Testis (tissue), 3 donors: ENCODE results near the gene HBG2. TPM values are rescaled to one million over a fixed set of nuclear protein-coding genes. Genes with fewer than 3 reads are reported as not detected.

Experiments
- DNase-seq: peaks from one replicate; pipeline ENCODE4 v3.0.0-alpha.2; 2019
- H3K27ac ChIP-seq, 2 donors: fragments of 200-600 bp; sonication (generic); one replicate each; pipeline ENCODE4 v1.5.1; 2019
- H3K27me3 ChIP-seq: fragments of 200-600 bp; sonication (generic); one replicate; pipeline ENCODE4 v1.5.1; 2019
- H3K36me3 ChIP-seq: fragments of 200-600 bp; sonication (generic); one replicate; pipeline ENCODE4 v1.5.1; 2017; ENCODE audit warnings: low read depth; ENCODE audit errors: missing control alignments
- H3K4me1 ChIP-seq: fragments of 200-600 bp; sonication (generic); one replicate; pipeline ENCODE4 v1.5.1; 2019
- H3K4me3 ChIP-seq, 2 donors: fragments of 200-600 bp; sonication (generic); one replicate each; pipeline ENCODE4 v1.5.1; 2017 to 2019
- H3K9me3 ChIP-seq: fragments of 200-600 bp; sonication (generic); one replicate; pipeline ENCODE4 v1.5.1; 2017
- CTCF ChIP-seq, 3 experiments: fragments of 450-650 bp in 2 of 3; fragments of 200-600 bp in 1 of 3; sonication (generic) in 1 of 3; IDR thresholded peaks; one replicate each; pipeline ENCODE4 v1.5.1; 2016 to 2019; ENCODE audit warnings: antibody characterized with exemption in 3 of 3, mild to moderate bottlenecking in 2 of 3, moderate library complexity in 1 of 3
- POLR2A ChIP-seq: fragments of 450-650 bp; IDR thresholded peaks from one replicate; pipeline ENCODE4 v1.6.1; 2017; ENCODE audit warnings: antibody characterized with exemption, mild to moderate bottlenecking, moderate library complexity
- WGBS, 2 donors: methylation state at CpG; one replicate each; pipeline ENCODE4 v1.1.5; 2018; 5-methylcytosine and 5-hydroxymethylcytosine counted together
- intact Hi-C: fragments of 100-400 bp; cut with DNase I; formaldehyde crosslinking; loops from one replicate; pipeline ENCODE4 v1.15.1; 2023; ENCODE audit warnings: low total_unique reads
- polyA plus RNA-seq: library from polyadenylated mRNA; stranded (reverse); fragments of 350-450 nt; fragmentation: Illumina TruSeq; extraction: RNeasy Lipid Tissue Mini Kit (QIAGEN cat#74804); gene quantifications from one replicate; pipeline ENCODE4 v1.2.3, GENCODE V29; 2014; ENCODE audit warnings: low read depth, low replicate concordance; ENCODE audit not compliant: insufficient read depth
- total RNA-seq, 2 donors: library from RNA; depleted of rRNA; stranded (reverse); fragments of >200 nt; gene quantifications; one replicate each; pipeline ENCODE4 v1.2.3, GENCODE V29; 2016

Gene HBG2
- total and polyA plus RNA-seq, 3 donors from 2014 or later = not detected

GRCh38 chr11:5224538-5225479 is 29.8 kb downstream of the HBG2 start:
- intact Hi-C loops = no loop called here
- no peak overlapping the region for H3K4me3 ChIP-seq
- no peak for DNase-seq

GRCh38 chr11:5223686-5224085 is 30.9 kb downstream of the HBG2 start:
- Histone ChIP-seq H3K36me3 (no peaks in the 10 kb centered on the region), H3K9me3 (no peaks in the 10 kb centered on the region), H3K27me3 (no peaks in the 10 kb centered on the region), H3K4me1 (no peaks in the 10 kb centered on the region), H3K4me3 (no peak overlapping the region), H3K27ac (no peak overlapping the region)
- intact Hi-C loops = no loop called here
- no peak for DNase-seq
- WGBS, 2 donors = 72 to 83% methylated on average over 1 of the region's 1 CpG
- TF ChIP-seq POLR2A (no peak), CTCF (IDR thresholded peaks at IDR 0.05) (no peak)

More at GRCh38 chr11:5224538-5225479, 29.8 kb downstream of the HBG2 start:
- Histone ChIP-seq H3K4me1 (no peaks in the 10 kb centered on the region), H3K9me3 (no peaks in the 10 kb centered on the region), H3K27ac (no peak overlapping the region), H3K27me3 (no peaks in the 10 kb centered on the region), H3K36me3 (no peaks in the 10 kb centered on the region)
- 76 to 87% methylated on average over 6 of the region's 6 CpGs for WGBS, 2 donors
- no peak for TF ChIP-seq CTCF (IDR thresholded peaks at IDR 0.05)
- no peak for TF ChIP-seq POLR2A

- Histone ChIP-seq H3K27me3 (no peaks in the 10 kb centered on the region), H3K36me3 (no peaks in the 10 kb centered on the region), H3K9me3 (no peaks in the 10 kb centered on the region), H3K4me1 (no peaks in the 10 kb centered on the region), H3K4me3 (no peak overlapping the region), H3K27ac (no peak overlapping the region)
- DNase-seq = no peak
- TF ChIP-seq POLR2A (no peak), CTCF (IDR thresholded peaks at IDR 0.05) (no peak)
- intact Hi-C loops = no loop called here
- 94% methylated on average over 6 of the region's 6 CpGs for WGBS, 2 donors
These were observed 31.4 kb downstream of the HBG2 start for GRCh38 chr11:5223146-5223545.

GRCh38 chr11:5210376-5210885 is 44.1 kb downstream of the HBG2 start:
- H3K36me3 ChIP-seq = no peaks in the 10 kb centered on the region
- no peak overlapping the region for H3K4me3 ChIP-seq
- H3K27me3 ChIP-seq = no peaks in the 10 kb centered on the region
- no peak for TF ChIP-seq POLR2A
- no peak for TF ChIP-seq CTCF (IDR thresholded peaks at IDR 0.05)
- DNase-seq = no peak
- H3K27ac ChIP-seq = no peak overlapping the region
- H3K9me3 ChIP-seq = no peaks in the 10 kb centered on the region
- 55 to 58% methylated on average over 7 of the region's 7 CpGs for WGBS, 2 donors
- H3K4me1 ChIP-seq = no peaks in the 10 kb centered on the region
- intact Hi-C loops = no loop called here
